KG1 (cell line): Measurements from ENCODE around the gene DMRTB1.

Source experiments
- DNase-seq: peaks from one replicate; lab custom pipeline; 2025; lab: John Stamatoyannopoulos, UW

The DMRTB1 gene

DNA sequence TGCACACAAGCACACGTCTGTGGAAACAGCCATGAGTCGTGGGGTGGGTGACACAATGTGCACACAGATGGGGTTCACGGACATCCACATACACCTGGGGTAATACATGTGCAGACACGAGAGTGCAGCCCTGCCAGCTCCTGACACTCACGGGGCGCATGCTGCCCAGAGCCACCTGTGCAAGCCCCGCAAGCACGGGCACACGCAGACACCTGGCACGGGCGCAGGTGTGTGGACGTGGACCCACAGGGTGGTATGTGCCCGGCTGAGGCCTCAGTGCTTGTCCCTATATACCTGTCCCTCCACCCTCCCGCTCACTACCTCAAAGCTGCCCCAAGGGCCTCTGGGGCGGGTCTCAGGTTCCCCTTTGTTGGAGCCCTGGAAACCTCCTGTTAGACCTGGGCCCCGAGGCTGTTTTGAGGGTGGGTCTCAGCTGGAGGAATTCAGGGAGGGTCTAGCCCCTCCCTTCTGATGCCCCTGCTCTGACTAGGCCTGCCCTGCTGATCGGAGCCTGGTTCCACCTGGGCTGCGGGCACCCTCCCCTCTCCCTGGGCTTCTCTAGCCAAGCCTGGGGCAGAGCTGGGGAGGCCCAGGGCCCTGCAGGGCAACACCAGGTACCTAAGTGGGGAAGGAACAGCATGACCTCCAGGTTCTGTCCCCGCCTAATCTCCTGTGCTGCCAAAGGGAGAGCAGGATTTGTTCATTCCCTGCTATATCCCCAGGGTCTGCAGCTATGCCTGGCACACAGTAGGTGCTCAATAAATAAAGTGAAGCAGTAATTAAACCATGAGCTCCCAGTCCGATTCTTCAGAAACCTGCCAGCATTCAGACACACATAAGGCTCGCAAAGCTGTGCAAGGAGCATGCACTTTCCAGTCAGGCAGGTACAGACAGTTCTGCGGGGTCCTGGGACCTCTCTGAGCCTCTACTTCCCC lies 49.1 kb downstream of the DMRTB1 start:
- no peak for DNase-seq

DNA sequence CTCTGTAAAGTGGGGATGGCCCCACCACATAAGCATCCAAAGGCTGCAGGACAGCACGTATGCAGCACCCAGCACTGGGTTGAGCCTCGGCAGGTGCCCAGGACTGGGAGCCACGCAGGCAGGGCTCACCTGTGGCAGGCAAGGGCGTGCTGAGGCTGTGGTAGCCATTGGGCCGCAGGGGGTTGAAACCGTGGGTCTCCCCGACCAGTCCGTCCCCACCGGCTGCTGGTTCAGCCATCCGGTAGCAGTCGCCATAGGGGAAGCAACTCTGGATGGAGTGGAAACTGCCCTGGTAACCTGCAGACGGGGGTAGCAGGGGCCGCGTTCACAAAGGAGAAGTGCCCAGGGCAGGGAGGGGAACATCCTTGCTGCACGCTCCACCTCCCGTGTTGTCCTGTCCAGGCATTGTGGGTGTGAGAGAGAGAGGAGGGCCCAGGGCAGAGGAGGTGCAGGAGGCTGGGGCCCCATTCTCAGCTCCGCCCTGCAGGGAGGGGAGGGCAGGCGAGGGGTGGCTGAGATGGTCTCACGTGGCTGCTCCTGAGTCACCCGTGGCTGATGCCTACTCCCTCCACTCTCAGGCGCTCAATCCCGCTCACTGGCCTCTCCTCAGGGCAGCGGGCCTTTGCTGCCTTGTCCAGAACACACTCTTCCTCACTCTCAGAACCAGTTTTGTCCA lies 49.9 kb downstream of the DMRTB1 start:
- no peak for DNase-seq

DNA sequence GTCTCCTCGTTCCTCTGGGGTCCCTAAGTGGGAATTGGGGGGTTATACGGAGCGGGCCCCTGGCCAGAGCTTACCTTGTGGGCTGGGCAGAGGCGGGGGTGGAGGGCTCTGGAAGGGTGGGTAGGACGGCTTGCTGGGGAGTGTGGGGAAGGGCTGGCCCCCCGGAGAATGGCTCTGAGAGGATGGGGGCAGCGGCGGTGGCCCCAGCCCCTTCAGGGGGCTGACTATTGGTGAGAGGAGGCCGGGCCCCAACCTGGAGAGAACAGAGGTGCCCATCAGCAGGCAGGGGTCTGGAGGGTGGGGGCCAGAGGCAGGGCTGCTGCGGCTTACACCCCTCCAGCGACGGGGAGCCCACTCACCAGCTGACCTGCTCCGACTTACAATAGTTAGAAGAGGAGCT lies 50.6 kb downstream of the DMRTB1 start:
- DNase-seq = no peak

DNA sequence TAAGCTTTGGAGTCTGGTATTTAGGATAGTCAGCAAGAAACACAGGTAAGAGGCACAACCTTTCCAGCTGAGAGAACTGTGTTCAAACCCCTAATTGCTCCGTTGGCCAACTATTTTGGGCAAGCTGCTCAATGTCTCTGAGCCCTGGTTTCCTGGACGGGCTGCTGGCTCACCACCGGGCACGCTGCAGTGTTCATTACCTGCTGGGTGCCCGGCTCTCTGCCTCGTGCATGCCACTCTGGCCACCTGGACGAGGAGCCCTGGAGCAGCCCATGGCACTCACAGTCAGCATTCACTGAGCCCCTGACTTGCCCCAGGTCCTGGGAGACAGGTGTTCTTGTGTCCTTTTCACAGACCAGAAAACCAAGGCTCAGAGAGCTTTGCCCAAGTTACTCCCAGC lies 51.0 kb downstream of the DMRTB1 start:
- no peak for DNase-seq

DNA sequence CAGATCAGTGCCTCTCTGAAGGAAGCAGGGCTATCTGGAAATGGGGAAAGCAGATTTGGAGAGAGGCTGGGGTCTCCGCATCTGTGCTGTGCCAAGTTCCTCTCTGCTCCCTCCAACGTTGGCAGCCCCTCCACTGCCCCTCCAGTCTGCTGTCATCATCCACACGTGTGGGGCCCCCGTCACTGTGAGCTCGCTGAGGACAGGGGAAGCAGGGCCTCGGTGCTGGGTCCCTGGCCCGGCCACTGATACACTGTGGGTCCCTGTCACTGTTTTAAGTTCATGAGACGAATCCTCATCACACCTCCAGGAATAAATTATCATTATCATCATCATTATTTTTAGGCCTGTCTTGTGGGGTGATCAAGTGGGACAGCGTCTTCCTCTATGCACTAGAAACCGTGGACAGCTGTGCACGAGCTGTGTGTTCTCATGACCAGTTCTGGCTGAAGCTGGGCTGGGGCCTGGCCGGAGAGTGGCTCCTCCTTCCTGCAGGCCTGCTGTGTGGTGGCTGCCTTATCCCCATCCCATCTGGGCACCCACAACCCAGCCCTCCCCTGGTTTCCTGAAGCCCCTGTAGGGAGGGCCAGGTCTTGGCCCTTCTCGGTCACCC lies 52.2 kb downstream of the DMRTB1 start:
- DNase-seq = no peak

DNA sequence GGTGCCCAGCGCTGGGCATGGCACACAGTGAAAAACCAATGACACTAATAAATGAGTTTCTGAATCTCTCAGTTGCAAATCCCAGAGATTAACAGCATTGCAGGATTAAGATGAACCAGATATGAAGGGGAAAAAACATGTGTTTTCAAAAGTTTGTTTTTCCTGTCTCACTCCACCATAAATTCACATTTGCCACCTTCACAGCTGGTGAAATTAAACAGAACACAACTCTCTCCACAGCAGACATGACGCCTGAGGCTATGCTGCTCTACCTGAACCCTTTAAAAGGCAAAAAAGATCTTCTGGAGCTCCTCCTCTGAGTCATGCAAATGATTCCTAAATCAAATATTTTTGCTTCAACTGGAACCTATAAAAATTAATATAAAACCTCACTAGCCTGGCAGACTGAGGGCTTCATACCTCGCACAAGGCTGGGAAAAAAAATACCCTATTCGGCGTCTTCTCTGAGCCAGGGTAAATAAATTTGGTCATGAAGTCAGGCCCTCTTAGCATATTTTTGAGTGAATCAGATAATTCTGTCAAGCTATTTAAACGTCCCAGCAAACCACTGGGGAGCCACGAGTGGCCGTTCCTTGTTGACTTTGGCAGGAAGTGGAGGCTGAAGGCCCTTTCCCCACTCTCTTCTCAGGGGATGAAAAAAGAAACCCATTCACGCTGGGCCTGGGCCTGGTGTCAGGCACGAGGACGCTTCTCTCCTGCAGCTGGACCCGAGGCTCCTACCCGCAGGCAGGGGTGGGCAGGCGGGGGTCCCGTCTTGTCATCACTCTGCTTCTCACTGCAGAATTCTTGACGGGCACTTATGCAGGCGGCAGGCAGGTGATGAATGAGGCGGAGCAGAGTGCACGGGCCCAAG lies 53.0 kb downstream of the DMRTB1 start:
- DNase-seq = no peak

DNA sequence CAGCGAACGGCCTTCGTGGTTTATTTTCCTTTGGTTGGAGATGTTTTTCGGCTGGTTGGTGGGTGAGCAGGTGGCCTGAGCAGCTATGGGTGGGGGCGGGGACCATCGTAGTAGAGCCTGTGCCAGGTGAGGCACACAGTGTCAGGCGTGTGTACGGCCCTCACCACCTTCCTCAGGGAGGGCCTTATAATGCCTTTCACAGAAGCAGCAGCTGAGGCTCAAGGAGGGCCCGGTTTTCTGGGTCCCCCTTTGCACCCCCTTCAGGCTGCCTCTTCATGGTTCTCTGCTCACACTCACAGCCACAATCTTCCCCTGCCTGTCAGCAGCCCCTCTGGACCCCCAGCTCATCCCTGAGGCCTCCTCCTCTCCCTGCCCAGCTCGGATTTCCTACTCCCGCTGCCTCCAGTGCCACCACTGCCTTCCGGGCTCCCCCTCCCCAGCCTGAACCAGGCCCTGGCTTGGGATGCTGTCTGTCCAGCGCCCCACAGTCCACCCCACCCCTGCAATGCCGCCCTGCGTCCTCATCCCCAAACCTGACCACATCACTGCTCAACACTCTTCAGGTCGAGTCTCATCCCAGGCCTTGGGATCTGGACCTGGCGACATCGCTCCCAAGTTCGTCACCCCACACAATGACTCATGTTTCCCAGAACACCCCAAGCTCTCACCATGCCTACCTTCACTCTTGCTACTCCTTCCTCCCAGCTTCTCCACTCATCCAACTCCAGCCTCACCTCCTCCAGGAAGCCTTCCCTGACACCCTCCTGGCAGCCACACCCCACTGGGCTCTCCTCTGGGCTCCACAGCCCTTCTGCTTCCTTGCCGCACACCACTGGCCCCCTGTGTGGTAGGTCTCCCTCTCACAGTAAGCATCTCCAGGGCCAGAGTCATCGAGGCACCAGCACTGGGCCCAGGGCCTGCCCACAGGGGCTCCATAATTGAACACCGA lies 53.9 kb downstream of the DMRTB1 start:
- no peak for DNase-seq

DNA sequence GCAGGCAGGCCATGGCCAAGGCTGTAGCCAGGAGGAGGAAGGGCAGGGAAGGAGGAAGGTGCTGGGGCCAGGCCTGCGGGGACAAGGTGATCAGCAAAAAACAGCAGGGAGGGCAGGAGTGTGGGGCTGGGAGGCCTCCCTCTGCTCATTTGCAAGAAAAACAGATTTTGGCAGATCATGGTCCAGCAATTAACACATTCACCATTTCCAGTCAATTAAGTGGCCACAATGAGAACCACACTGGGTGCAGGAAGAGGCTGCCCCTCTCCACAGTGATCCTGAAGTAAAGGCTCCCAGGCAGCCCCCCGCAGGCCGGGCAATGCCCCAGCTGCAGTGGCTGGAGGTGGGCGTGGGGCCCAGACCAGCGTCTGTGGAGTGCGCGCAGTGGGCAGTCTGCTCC lies 54.6 kb downstream of the DMRTB1 start:
- no peak for DNase-seq

DNA sequence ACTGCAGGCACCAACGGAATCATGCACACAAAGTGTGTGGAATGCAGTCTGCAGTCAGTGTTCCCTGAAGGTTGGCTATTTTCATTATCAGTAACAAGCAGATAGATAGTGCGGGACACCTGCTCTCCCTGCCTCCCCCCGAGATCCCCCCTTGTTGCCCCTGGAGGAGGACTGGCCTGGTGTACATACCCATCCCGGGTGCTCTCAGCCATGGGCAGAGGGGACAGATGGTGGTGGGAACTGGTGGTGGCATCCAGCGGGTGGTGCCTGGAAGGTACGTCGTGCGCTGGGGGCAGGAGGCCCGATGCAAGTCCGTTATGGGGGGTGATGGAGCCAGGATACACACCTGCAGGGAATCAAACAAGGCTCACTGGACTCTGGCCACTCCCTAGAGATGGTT lies 55.2 kb downstream of the DMRTB1 start:
- no peak for DNase-seq

DNA sequence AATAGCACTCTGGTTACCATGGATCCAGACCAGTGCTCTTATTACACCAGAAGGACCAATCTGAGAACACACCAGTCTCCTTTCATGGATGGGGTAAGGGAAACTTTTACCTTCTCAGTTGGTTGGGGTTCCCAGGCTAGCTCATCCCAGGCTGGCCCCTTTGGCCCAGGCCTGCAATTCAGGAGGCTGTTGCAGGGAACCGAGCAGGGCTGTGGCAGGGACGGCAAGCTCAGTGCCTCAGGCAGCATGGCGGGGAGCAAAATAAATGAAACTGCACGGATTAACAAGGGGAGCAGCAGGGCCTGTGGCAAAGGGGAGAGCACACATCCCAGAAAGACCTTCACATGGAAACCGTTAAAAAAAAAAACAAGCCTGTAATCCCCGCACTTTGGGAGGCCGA lies 57.0 kb downstream of the DMRTB1 start:
- DNase-seq = no peak
